GM21528 (cell line): ENCODE results near the gene MYO1F.

Source experiments
- ATAC-seq: cut with Tn5 transposase; IDR thresholded peaks from one replicate; pipeline ENCODE4 v1.9.1; 2021; ENCODE audit warnings: mild to moderate bottlenecking, moderate library complexity; ENCODE audit not compliant: unreplicated experiment, low FRiP score

Gene MYO1F

GRCh38 chr19:8473648-8474476, 103.4 kb downstream of the MYO1F start:
- no peak for ATAC-seq
